HG02642 (cell line): Measurements from ENCODE around the gene RICTOR.

Experiments
- ATAC-seq: cut with Tn5 transposase; IDR thresholded peaks from one replicate; pipeline ENCODE4 v1.9.1; 2021; ENCODE audit warnings: mild to moderate bottlenecking; ENCODE audit not compliant: unreplicated experiment, poor library complexity

RICTOR gene

GRCh38 chr5:39074017-39074814 is at the start of gene RICTOR:
Gene RICTOR (minus strand): TSS chr5:39074399. CDS start chr5:39074377, 22 bp downstream.
- peak; percentile 83 for ATAC-seq

DNA sequence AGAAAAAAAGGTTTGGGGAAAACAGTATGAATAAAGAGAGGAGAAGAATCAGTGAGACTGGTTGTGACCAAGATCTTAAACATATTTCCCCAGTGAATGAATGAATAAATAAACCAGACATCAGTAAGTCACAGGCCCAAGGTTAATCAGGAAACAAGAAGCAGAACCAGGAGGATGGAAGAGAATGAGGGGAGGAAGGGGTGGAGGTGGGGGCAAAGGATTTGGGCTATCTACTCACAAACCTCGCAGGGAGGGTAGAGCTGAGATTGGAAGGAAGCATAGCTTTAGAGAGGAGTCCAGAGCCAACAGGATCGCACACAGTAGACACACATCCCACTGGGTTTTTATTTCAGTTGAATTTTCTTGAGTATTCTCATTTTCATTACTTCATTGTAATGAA is 47.7 kb upstream of the RICTOR start:
- ATAC-seq = no peak

GRCh38 chr5:39121315-39121714 is 47.1 kb upstream of the RICTOR start:
- ATAC-seq = no peak

- no peak for ATAC-seq
Measured at GRCh38 chr5:39120052-39120420, 45.8 kb upstream of the RICTOR start.

- ATAC-seq = no peak
Measured at GRCh38 chr5:39119404-39120051, 45.3 kb upstream of the RICTOR start.

GRCh38 chr5:39118638-39119037 is 44.4 kb upstream of the RICTOR start:
- ATAC-seq = no peak

- no peak for ATAC-seq
Measured at GRCh38 chr5:39117401-39117800, 43.2 kb upstream of the RICTOR start.

DNA sequence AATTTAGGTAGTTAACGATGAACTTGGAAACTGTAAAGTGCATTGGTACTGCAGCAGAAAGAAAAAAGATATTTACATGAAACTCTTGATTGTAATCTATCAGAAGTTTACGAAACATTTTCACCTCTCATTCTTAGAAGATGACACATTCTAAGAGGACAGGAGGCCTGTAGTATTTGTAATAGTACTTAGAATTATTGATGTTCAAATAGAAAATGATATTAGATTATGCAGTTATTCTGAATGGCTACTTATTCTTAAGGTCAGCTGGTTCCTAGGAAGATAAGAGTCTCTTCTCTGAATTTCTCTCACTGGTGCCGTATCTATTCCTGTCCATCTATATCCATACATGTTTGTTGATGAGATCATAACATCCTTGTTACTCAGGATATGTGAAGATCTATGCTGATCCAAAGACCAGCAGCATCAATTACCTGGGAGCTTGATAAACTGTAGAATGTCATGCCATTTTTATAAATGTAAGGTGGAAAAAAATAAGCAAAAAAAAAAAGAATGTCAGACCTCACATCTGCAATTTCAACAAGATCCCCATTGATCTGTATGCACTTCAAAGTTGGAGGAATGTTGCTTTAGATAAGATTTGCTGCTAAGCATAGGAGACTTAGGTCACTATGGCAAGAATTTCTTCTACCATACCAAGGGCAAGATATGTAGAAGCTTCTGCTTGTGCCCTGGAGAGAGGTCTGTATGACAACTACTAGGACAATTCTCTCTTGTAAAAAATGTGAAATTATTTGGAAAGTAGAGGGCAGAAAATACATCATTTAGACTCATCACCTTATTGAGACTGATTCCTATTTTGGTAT is 42.4 kb upstream of the RICTOR start:
- no peak for ATAC-seq

- ATAC-seq = no peak
Measured at GRCh38 chr5:39115644-39116343, 41.6 kb upstream of the RICTOR start.

DNA sequence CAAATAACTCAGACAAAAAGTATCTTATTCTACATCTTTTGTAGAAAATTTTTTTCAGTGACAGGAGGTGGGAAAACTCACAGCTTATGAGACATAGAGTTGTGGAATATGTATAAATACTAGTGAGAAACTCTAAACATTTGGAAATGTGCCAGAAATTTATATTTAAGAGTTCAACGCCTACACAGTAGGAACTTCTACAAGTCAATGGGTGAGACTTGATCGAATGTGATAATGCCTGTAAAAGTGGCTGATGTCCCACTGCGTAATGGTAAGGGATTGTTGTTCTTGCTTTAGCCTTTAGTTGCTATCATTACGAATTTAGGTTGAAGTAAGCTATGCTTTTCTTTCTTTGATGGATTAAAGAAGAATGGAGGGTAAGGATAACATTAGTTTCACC is 40.0 kb upstream of the RICTOR start:
- ATAC-seq = no peak

DNA sequence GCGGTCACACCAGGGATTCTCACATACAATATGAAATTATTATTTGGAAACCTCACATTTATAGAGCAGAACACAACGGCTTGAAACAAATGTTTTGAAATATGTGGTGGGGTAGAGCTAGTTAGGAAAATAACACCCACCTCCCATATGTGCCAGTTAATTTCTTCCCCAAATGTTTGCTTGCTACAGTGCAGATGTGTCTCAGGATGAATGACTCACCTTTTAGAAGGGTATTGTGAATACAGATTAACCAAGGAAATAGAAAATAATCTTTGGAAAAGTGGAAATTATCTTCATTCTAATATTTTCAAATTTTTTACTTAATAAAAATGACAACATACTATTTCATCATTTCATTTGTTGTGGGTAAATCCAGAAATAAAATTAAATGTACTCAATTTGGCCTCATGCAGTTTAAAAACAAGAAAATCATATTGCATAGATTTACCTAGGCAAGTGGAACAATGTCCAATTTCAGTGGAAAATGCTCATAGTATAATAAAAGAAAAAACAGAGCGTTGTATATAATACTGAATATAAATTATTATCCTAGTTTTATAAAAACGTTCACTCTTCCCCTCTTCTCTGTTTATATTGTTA is 39.3 kb upstream of the RICTOR start:
- no peak for ATAC-seq

- no peak for ATAC-seq
Measured at GRCh38 chr5:39109606-39110005, 35.4 kb upstream of the RICTOR start.

DNA sequence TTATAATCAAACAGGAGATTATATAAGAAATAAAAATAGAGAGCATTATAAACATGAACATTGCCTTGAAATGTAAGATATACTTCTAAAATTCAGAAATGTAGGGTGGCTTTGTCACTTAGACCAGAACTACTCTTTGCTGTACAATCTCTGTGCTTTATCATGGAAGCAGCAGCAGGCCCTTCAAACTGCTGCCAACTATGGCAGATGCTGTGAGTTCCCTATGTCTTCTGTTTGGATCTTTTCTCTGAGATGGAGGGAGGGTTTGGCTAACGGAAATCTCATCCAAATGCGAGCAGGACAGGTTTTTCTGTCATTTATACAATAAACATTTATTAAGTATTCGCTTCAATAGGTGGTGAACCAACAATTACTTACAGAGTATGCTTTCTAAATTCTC is 34.8 kb upstream of the RICTOR start:
- no peak for ATAC-seq

DNA sequence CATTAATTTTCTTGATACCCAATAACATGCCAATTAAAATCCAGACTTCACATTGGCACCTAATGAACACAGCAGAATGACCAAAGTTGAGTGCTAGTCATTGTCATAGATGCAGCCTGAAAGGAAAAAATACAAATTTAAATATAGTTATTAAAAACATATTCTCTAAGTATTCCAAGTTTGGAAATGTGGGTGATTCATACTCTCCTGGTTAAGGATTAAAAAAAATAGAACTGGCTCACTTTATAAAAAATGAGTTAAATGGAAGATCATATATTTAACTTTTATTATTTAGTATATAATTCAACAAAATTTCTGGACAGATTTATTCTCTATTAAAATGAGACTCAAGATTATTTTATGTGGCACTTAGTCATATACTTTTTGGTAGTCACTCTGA is 33.2 kb upstream of the RICTOR start:
- no peak for ATAC-seq

GRCh38 chr5:39106322-39106721 is 32.1 kb upstream of the RICTOR start:
- no peak for ATAC-seq

DNA sequence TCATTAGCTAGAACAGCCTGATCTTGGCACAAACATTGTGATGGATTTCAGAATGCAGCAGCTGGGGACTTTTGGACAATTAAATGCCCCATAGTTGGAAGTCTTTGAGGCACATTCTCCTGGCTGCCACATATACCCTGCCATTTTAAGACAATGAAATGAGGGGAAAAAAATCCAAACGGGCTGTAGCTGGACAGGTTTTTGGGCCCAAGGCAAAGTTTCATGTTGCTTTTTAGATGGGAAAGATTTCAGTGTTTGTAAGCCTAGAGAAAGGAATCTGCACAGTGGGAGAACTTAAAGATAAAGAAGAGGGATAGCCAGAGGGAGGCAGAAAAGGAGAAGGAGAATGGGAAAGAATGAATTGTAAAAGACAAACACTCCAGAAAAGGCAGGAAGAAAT is 30.0 kb upstream of the RICTOR start:
- ATAC-seq = no peak

DNA sequence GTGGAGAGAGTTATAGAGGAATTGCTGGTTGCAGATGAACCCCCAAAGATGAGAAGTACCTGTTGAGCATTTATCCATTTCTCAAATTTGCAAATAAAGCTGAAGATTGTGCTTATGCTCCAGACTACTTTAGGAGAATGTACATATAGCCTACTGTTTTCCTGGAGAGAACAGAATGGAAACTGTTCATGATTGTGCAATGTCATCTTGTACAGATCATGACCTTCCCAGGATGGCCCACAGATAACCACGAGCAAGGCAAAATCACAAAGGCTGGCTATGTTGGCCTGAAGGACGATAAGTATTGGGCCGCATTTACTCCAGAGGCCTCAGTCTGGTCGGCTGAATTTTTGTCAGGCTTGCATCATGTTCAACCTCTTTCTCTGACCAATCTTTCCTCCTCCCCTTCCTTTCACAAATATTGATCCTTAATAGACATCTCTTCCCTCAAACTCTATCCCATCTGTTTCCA is 28.5 kb upstream of the RICTOR start:
- ATAC-seq = no peak

- no peak for ATAC-seq
Measured at GRCh38 chr5:39100851-39101396, 26.7 kb upstream of the RICTOR start.

GRCh38 chr5:39100301-39100850 is 26.2 kb upstream of the RICTOR start:
- no peak for ATAC-seq
